ENCODE data around the gene GLCCI1. TPM values are rescaled to one million over a fixed set of nuclear protein-coding genes. Genes with fewer than 3 reads are reported as not detected.
"Not testable (repeated sequence)": the region's sequence is repeated elsewhere in the genome, so short reads cannot be mapped to it uniquely, and the experiment has no call there.

GLCCI1 gene
- total RNA-seq, 1 donor from 2014 or later: 25.0 TPM

- no peak overlapping the region for H3K27ac Mint-ChIP-seq
- H3K9me3 Mint-ChIP-seq: peaks cover 5% of the 10 kb centered on the region
- no peak overlapping the region for H3K4me3 Mint-ChIP-seq
- H3K4me1 Mint-ChIP-seq (ENCODE audit: unreplicated experiment): peaks cover 5% of the 10 kb centered on the region
- no peak for TF ChIP-seq CTCF (conservative IDR thresholded peaks at IDR 0.05)
- no peaks in the 10 kb centered on the region for H3K27me3 Mint-ChIP-seq
- no peak for DNase-seq (ENCODE audit: extremely low spot score, unreplicated experiment)
- H3K36me3 Mint-ChIP-seq: peaks cover 7% of the 10 kb centered on the region
These were observed 20.5 kb downstream of the GLCCI1 start for GRCh38 chr7:7989133-7989532.

DNA sequence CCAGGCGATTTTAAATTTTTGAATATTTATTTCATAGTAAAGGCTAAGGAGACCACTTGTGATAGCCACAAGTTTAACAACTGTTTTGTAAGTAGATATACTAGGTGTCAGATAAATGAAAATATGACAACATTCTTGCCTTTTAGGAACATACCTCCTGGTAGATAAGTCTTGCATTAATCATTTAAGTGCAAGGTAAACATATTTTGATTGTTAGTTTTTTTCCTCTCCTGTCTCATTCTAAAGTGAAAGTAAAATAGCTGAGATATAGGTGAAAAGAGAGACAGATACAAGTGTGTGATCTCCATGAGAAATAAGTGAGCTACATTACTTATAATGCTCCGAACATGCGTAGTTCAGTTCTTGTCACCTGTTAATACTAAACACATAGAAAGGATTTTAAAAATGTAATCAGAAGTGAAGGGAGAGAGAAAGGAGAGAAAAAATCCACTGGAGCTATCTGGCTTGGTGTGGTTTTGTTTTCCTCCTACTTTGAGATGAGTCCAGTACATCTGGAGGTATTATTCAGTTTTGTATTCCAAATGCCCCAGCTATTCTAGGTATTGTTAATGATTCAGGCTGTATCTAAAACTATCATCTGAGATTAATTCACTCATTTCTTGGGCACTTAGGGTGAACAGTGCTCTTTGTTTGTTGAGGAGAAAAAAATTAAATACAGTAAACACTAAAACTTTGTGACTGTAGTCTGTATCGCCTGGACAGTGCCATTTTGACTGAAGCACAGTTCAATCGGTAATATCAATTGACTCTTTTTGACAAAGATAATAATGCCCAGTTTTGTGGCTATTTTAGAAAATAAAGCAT lies 21.2 kb downstream of the GLCCI1 start:
- TF ChIP-seq CTCF (conservative IDR thresholded peaks at IDR 0.05): no peak
- Mint-ChIP-seq H3K36me3 (peaks cover 7% of the 10 kb centered on the region), H3K27me3 (no peaks in the 10 kb centered on the region), H3K4me3 (peak overlapping the region; percentile 17), H3K9me3 (peaks cover 5% of the 10 kb centered on the region), H3K4me1 (ENCODE audit: unreplicated experiment) (peaks cover 5% of the 10 kb centered on the region), H3K27ac (peak overlapping the region; percentile 6)
- DNase-seq (ENCODE audit: extremely low spot score, unreplicated experiment): no peak

GRCh38 chr7:7990441-7990761 lies 21.8 kb downstream of the GLCCI1 start:
- H3K27ac Mint-ChIP-seq: no peak overlapping the region
- peaks cover 5% of the 10 kb centered on the region for H3K9me3 Mint-ChIP-seq
- TF ChIP-seq CTCF (conservative IDR thresholded peaks at IDR 0.05): no peak
- H3K4me1 Mint-ChIP-seq (ENCODE audit: unreplicated experiment): peaks cover 5% of the 10 kb centered on the region
- H3K27me3 Mint-ChIP-seq: no peaks in the 10 kb centered on the region
- no peak for DNase-seq (ENCODE audit: extremely low spot score, unreplicated experiment)
- no peak overlapping the region for H3K4me3 Mint-ChIP-seq
- H3K36me3 Mint-ChIP-seq: peaks cover 7% of the 10 kb centered on the region

DNA sequence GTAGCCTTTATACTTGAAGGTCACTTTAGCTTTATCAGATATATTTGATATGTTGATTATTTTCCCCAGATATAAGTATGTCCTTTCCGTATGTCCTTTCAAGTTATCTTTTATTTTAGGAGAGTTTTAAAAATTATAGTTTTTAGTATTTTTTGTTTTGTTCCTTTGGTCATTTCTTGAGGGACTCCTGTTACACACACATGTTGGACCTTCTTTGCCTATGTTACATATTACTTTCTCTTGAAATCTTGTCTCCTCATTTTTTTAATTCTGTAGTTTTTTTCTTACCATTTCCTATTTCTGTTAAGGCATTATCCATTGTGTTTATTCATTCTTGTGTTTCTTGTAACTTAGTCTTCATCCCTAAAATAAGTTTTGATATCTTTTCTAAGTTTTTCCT lies 23.9 kb downstream of the GLCCI1 start:
- peaks cover 5% of the 10 kb centered on the region for H3K4me1 Mint-ChIP-seq (ENCODE audit: unreplicated experiment)
- no peak for DNase-seq (ENCODE audit: extremely low spot score, unreplicated experiment)
- peaks cover 4% of the 10 kb centered on the region for H3K36me3 Mint-ChIP-seq
- no peak overlapping the region for H3K27ac Mint-ChIP-seq
- TF ChIP-seq CTCF (conservative IDR thresholded peaks at IDR 0.05): no peak
- H3K4me3 Mint-ChIP-seq: no peak overlapping the region
- H3K27me3 Mint-ChIP-seq: no peaks in the 10 kb centered on the region
- H3K9me3 Mint-ChIP-seq: peaks cover 5% of the 10 kb centered on the region

GRCh38 chr7:7995348-7995747 lies 26.8 kb downstream of the GLCCI1 start:
- not testable (repeated sequence) for H3K36me3 Mint-ChIP-seq; DNase-seq (ENCODE audit: extremely low spot score, unreplicated experiment); H3K27me3 Mint-ChIP-seq; H3K4me3 Mint-ChIP-seq; H3K9me3 Mint-ChIP-seq; H3K4me1 Mint-ChIP-seq (ENCODE audit: unreplicated experiment); H3K27ac Mint-ChIP-seq

DNA sequence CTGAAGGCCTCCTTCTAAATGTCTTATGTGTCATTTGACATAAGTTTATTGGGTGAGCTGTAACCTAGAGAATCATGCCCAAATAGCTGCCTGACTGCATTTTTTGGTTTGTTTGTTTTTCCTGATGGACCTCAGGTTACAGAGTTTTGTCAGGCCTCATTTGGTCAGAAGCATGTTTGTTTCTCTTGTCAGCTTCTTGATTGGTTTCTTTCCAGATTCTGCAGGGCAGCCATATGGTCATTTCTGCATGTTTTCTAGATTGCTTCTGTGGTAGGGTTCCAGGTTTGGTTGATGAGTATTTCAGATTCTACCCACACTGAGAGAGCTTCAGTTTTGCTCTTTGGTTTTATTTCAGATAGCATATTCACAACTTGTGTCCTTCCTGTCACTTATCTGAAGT lies 28.0 kb downstream of the GLCCI1 start:
- Mint-ChIP-seq H3K4me3 (no peak overlapping the region), H3K36me3 (peaks cover 4% of the 10 kb centered on the region), H3K27me3 (no peaks in the 10 kb centered on the region), H3K27ac (peak overlapping the region; percentile 64), H3K4me1 (ENCODE audit: unreplicated experiment) (no peaks in the 10 kb centered on the region), H3K9me3 (peaks cover 5% of the 10 kb centered on the region)
- no peak for TF ChIP-seq CTCF (conservative IDR thresholded peaks at IDR 0.05)
- DNase-seq (ENCODE audit: extremely low spot score, unreplicated experiment): no peak
